Inferior parietal cortex (tissue), 1 donor: ENCODE measurements around the gene RNU7-1.

Source experiments
- DNase-seq: peaks from one replicate; pipeline ENCODE4 v3.0.0-alpha.2; 2016; ENCODE audit errors: extremely low spot score

The RNU7-1 gene

DNA sequence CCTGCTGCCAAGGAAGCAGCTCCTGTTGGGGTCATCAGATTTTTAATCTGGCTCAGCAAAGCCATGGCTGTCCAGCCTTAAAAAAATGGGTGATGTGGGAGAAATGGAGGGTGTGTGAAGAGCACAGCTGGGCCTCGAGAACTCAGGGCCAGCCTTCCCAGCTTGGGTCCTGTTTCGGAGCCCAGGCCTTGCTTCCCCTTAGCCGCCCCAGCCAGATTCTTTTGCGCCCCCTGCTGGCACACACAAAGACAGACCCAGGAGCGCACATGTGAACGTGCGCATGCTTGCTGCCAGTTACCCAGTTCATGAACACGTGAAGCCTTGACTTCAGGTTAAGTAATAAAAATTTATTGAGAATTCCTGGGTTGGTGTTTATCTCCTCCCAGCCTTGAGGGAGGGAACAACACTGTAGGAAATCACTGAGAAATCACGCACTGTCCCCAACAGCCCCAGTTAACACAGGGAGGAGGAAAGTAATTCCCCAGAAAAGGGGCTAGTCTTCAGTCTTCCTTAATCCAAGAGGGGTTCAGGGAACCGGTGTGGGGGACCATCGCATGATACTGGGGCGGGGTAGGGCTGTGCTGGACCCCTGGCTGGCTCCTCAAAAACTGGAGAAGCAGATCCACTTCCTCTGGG, 21.5 kb downstream of the RNU7-1 start:
- peak; percentile 83 for DNase-seq

DNA sequence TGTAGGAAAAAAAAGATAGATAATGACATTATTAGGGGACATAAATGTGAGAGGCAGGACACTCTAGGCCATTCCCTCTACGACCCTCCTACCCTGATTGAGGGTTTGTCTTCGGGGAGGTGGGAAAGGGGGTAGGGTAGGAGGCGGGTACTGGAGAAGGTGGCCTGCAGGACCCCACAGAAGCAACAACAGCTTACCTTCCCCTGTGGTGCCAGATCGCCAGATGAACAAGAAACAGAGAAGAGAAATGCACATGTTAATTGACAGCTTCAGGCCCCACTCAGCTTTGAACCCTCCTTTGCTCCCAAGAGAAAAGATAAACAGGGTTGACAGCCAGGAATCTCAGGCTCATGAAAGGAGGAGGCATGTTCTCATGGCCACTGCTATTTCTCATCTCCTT, 22.1 kb downstream of the RNU7-1 start:
- no peak for DNase-seq

DNA sequence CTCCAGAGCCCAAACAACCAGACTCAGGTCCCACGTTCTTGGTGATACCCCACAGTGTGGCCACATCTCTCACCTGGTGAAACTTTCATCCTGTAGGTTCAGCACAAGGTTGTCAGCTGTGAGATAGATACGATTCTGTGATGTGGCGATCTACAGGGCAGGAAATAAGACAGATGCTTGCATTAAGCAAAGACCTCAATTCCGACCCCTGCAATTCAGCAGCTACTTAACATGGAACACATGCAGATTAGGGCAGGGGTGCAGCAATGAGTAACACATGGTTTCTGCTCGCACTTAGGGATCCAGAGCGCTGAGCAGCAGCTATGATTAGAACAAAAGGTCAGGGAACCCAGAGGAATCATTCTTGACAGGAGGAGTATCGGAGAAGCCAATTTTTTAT, 22.7 kb downstream of the RNU7-1 start:
- no peak for DNase-seq

DNA sequence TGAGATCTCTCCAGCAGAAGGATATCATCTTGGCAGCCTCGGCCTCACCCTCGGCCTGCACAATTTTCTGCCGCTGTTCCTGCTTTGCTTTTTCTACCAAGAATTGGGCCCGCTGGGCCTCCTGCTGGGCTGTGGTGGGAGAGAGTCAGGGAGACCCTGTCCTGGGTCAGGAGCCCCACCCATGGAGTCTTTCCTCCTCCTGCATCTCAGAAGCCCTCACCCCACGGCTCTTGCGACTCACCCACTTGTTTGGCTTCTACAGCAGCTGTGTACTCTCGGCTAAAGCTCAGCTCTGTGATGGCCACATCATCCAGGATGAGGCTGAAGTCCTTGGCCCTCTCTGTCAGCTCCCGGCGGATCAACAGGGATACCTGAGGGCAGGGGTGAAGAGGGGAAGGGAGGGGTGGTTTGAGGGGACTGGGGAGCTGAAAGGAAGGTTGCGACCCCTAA, 24.1 kb downstream of the RNU7-1 start:
- no peak for DNase-seq

DNA sequence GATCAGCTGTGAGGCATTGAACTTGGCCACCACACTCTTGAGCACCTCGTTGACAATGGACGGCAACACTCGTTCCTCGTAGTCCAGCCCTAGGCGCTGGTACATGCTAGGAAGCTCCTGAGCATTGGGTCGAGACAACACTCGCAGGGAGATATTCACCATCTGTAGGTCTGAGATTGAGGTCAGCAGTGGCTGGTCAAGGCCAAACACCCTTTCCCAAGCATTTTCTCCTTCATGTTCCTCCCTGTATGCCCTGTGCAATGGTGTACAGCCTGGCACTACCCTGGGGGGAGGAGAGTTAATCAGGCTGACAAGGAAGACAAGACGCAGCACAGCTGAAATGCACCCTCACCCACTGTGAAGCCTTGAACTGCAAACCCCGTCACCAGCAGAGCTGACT, 24.8 kb downstream of the RNU7-1 start:
- no peak for DNase-seq

DNA sequence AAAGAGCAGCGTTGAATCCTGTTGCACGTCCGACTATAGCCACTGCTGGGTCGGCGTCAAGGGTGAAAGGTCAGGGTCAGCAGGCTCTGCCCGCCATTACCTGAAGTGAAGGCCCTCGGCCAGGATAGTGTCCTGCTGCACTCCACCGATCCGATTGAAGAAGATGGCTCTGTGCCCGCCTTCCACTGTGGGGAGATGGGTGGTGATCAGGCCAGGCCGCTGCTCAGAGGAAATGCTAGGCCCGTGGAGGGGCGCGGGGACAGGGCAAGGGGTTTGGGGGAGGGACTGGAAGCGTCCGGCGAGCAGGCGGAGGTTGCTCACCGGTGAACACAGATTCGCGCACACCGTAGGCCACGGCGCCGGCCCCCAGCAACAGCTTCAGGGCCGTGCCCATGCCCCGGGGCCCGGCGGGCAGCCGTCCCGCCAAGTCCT, 26.5 kb downstream of the RNU7-1 start:
- no peak for DNase-seq

DNA sequence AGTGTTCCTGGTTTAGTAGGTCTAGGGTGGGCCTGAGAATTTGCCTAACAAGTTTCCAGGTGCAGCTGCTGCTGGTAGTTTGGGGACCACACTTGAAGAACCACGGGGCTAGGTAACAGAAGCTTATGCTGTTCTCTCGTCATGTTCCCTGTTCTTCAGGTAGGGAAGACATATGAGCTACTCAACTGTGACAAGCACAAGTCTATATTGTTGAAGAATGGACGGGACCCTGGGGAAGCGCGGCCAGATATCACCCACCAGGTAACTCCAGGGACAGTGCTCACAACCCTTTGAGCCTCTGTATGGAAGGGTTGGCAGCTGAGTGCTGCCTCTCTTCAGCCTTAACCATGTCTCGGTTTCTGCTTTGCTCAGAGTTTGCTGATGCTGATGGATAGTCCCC, 30.6 kb downstream of the RNU7-1 start:
- DNase-seq = no peak

DNA sequence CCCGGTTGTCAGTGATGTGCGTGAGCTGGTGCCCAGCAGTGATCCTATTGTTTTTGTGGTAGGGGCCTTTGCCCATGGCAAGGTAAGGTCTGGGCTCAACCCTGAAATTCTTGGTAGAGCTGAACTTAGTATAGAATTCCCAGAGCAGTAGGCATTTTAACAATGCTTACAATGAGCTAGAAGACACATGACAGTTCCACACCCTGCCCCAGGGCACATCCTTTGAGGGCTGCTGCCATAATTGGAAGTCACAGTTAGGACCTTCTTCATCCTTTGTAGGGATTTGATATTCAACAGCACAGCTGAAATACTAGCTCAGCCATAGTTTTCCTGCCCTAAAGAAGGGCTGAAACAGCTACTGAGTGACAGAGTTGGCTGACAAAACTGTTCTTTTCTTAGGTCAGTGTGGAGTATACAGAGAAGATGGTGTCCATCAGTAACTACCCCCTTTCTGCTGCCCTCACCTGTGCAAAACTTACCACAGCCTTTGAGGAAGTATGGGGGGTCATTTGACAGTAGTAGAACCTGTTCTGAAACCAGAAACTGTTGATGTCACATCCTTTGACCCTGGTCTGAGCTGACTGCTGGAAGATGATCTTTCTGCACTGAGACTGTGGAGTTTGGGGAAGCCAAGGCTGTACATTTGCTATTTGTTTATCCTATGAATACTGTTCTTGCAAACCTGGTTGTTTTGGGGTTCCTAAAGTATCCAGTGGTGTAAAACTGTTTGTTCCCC, 31.8 kb downstream of the RNU7-1 start:
- no peak for DNase-seq

DNA sequence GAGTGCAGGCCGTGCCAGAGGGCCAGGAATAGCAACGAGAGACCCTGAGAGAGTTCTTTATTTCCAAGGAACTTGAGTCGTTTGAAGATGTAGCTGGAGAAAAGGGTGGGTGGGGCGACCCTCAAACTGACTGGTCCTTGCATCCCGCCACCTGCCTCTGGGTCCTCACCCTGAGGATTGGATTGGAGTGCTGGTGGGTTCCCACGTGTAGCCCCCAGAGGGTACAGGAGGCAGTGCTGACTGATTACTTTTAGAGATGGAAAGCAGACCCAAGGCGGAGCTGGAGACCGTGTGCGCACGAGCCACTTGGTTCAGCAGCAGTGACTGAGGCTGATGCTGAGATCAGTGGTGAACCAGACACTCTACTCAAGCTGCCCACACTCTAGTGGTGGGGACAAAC, 34.0 kb downstream of the RNU7-1 start:
- no peak for DNase-seq

DNA sequence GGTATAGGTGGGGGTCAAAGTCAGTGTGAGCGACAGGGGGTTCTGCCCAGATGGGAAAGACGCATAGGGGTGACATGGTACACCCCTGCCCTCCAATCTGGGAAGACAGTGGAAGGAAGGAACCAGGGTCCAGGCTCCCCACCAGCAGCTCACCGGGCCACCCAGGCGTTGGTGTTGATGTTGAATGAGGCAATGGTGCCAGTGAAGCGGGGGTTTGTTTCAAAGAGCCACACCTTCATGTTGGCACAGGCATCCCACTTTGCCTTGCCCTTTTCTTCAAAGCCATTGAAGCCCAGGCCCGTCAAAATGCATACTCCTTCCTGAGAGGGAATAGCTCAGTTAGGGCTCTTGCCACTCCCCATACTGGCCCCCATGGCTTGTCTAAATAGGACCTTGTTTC, 34.6 kb downstream of the RNU7-1 start:
- no peak for DNase-seq

DNA sequence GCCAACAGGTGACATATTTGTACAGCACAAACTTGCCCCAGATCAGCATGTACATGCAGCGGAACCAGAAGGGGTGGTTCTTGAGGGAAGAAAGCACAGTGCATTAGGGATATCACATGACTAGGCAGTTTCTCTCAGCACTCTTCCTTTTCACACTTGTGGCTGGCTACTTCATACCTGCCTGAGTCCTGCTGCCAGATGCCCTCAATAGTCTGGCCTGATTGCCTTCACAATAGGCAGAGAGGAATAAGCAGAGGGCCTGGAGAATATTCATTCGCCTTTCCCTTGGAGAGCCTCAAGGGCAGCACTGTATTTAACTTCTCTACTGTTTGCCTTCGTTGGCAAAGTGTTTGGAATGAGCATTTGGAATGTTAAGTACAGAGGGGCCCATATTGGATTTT, 35.0 kb downstream of the RNU7-1 start:
- no peak for DNase-seq

DNA sequence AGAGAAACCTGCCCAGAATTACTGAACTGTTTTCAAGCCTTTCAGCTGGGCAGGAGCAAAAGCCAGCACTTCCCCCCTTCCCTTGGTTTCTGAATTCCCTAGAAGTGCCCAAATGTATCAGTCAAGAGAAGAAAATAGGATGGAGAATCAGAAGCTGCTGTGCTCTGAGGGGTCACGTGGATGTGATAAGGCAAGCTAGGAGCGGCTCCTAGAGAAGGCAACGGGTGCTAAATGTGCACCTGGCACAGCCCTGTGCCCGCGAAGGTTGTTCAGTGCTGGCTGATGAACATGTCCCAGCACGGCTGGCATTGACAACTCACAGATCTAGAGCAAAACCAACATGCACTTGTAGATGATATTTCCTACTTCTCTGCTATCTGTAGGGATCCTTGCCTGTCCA, 35.4 kb downstream of the RNU7-1 start:
- no peak for DNase-seq

DNA sequence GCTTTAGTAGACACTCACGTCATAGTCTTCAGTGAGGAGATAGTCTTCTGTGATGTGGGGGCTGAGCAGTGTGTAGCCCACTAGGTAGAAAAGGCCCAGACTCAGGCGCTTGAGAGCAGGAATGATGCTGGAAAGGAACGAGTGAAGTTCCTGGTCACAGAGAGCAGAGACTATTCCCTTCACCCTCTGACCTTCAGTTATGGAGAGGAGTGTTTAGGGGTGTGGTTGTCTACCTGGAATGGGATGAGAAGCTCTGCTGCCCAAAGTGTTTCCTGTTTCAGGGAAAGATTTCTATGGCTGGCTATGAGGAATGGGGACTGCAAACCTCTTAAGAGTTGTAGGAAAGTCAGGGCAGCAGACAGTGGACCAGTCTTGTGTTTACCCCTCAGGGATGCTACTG, 35.8 kb downstream of the RNU7-1 start:
- DNase-seq = no peak

DNA sequence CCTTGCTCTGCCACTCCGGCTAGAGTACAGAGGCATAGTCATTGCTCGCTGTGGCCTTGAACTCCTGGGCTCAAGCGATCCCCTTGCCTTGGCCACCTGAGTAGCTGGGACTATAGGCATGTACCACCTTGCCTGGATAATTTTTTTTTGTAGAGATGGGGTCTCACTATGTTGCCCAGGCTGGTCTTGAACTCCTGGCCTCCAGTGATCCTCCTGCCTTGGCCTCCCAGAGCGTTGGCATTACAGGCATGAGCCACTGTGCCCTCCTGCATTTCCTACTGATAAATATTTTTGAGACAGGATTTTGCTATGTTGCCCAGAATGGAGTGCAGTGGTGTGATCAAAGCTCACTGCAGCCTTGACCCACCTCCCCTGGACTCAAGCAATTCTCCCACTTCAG, 36.5 kb downstream of the RNU7-1 start:
- no peak for DNase-seq

DNA sequence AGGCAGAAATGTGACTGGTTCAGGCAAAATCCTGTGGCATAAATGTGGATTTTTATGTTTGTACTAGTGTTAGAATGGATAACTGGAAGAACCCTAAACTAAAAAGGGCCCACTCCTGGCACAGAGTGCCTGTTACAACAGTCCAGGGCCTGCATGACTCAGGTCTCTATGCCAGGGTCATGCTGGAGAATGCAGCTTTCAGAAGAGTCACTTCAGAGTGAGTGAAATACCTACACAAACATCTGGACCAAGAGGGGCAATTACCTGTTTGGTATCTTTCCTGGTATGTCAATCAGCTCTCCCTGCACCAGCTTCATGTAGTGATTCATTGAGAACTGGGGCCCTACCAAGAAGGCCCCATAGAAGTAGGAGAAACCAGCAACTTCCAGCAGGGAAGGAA, 37.1 kb downstream of the RNU7-1 start:
- DNase-seq = no peak

DNA sequence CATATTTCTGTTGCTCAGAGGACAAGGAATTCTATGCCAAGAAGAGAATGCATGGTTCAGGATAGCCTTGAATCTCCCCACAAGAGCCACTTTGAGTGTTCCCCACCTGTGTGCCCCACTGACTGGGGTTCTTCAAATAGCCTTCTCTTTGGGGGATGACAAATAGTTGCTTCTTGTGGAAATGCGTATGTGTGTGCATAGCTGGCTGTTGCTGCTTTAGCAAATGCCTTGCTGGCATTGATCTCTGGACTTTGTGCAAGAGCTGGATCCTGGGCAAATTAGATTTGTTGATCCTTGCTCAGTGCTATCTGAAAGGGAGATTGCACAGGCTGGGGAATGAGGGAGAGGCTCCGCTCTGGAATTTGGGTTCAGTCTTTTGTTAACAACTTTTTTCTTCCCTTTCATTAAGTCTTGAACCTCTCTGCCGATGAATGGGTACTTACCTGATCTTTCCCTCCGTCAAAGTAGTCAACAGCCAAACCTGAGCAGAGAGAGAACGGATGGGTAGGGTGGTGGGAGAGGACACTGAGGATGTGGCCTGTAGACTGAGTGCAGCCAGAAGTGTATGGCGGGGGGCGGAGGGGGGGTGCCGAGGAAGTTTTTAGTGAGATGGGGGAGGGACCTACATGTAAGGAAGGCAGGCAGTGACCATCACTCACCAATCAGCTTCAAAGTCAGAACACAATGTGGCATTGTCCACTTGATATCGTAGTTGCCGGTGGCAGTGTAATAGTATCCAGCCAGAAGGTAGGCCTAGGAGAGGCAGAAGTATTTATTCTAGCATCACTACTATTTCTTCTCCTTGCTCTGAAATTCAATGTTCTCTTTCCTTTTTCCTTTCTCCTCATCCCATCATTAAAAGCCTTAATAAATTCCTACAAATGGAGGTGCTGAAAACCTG, 37.8 kb downstream of the RNU7-1 start:
- no peak for DNase-seq

DNA sequence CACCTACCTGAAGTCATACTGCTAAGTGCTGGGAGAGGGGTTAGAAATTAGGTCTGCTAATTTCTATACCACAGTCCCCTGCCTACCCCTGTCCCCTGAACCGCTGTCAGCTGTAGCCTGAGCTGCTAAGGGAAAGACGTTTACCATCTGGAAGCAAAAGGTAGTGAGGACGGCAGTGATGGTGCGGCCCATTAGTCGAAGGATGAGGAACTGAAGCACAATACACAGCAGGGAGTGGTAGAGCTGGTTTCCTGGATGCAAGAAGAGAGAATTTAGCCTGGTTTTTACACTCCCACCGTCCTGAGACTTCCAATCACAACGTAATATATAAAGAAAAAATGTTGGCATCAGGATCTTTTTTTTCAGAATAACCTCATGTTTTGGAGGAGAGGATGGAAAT, 38.9 kb downstream of the RNU7-1 start:
- DNase-seq = no peak

DNA sequence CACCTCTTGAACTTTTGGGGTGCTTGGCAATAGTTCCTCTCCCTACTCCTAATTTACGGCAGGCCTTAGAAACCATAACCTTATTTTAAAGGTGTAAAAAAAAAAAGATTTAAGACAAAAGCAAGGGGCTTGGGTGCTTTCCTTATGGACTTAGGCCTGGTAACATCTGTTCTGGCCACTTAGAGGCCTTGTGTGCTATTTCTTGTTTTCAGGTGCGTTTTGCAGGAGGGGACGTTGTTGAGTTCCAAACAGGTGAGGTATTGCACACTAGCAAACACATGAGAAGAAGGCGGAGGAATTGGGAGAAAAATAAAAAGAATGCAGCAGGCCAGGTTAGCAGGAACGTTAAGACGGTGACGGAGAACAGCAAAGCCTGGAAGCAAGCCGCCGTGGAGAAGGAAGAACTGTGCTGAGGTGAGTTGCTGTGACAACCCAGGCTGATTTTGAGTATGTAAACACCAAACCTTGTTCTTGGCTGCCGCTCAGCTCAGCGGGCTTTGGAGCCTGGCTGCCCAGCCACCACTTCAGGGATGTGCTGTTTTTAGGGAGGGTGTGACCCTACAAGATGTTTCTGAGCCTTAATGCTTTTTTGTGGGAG, 44.4 kb downstream of the RNU7-1 start:
- DNase-seq = no peak
